COR-L47 (cell line): Measurements from ENCODE around the gene SLC25A45.
"Not testable (repeated sequence)": the region's sequence is repeated elsewhere in the genome, so short reads cannot be mapped to it uniquely, and the experiment has no call there.

Experiments used
- DNase-seq: peaks from one replicate; lab custom pipeline; 2025; lab: John Stamatoyannopoulos, UW

The SLC25A45 gene

GRCh38 chr11:65421794-65422632, 39.6 kb upstream of the SLC25A45 start:
- no peak for DNase-seq

- DNase-seq, result peak; percentile 70
Measured at GRCh38 chr11:65420979-65421793, 38.7 kb upstream of the SLC25A45 start.

- no peak for DNase-seq
Measured at GRCh38 chr11:65420506-65420905, 38.1 kb upstream of the SLC25A45 start.

- peak; percentile 35 for DNase-seq
Measured at GRCh38 chr11:65419772-65420481, 37.5 kb upstream of the SLC25A45 start.

- no peak for DNase-seq
Measured at GRCh38 chr11:65419460-65419771, 37.0 kb upstream of the SLC25A45 start.

- DNase-seq, result peak; percentile 91
Measured at GRCh38 chr11:65418681-65419459, 36.4 kb upstream of the SLC25A45 start.

- DNase-seq, result no peak
Measured at GRCh38 chr11:65418431-65418680, 35.9 kb upstream of the SLC25A45 start.

- no peak for DNase-seq
Measured at GRCh38 chr11:65417702-65418430, 35.4 kb upstream of the SLC25A45 start.

- no peak for DNase-seq
Measured at GRCh38 chr11:65416841-65417701, 34.6 kb upstream of the SLC25A45 start.

- DNase-seq, result peak; percentile 65
Measured at GRCh38 chr11:65416341-65416824, 33.9 kb upstream of the SLC25A45 start.

GRCh38 chr11:65415499-65416340, 33.3 kb upstream of the SLC25A45 start:
- DNase-seq, result no peak

GRCh38 chr11:65414776-65415498, 32.5 kb upstream of the SLC25A45 start:
- DNase-seq, result no peak

GRCh38 chr11:65413077-65413664, 30.7 kb upstream of the SLC25A45 start:
- not testable (repeated sequence) for DNase-seq

- no peak for DNase-seq
Measured at GRCh38 chr11:65412271-65413076, 30.0 kb upstream of the SLC25A45 start.

- no peak for DNase-seq
Measured at GRCh38 chr11:65411681-65412070, 29.2 kb upstream of the SLC25A45 start.

- no peak for DNase-seq
Measured at GRCh38 chr11:65410936-65411680, 28.7 kb upstream of the SLC25A45 start.
